ENCODE measurements around the gene WWC1.
A peak's percentile ranks its signal among the peaks of the same experiment; 100 is the strongest.
"Not testable (repeated sequence)": the region's sequence is repeated elsewhere in the genome, so short reads cannot be mapped to it uniquely, and the experiment has no call there.

Gene WWC1

DNA sequence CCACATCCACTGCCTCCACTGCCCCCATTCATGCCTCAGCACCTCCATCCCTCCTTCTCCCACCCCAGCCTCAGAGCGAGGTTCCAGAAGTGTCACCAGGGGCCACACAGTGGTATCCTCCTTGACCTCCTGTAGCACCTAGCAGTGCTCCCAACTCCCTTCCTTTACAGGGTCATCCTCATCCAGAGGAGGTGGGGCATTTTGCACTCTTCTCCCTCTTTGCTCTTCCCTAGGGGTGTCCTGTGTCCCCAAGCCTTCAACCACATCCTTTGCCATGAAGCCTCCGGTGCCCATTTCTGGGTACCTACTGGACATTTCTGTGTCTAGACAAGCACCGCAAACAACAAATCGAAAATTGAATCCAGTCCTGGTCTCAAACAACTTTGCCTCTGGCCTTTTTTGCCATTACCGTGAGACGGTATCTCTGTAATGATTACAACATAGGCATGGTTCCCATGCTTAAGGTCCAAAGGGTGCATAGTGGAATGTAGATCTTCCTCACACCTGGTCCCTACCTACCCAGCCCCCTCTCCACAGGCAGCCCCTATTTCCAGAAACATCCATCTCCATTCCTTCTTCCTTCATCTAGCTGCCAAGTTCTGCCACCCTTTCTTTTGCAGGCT is 17.6 kb downstream of the WWC1 start:
- no peak for DNase-seq (ENCODE audit: low read depth)

DNA sequence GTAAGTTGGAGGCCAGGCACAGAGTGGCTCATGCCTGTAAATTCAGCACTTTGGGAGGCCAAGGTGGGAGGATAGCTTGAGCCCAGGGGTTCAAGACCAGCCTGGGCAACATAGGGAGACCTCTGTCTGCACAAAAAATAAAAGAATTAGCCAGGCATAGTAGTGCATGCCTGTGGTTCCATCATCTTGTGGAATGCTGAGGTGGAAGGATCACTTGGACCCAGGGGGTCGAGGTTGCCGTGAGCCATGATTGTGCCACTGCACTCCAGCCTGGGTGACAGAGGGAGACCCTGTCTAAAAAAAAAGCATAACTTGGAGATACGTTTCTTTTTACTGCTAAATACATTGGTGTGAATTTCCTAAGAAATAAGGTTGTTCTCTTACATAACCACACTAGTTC is 19.1 kb downstream of the WWC1 start:
- DNase-seq (ENCODE audit: low read depth): not testable (repeated sequence)

- DNase-seq (ENCODE audit: low read depth): no peak
Observed at GRCh38 chr5:168311061-168311566, 19.7 kb downstream of the WWC1 start.

DNA sequence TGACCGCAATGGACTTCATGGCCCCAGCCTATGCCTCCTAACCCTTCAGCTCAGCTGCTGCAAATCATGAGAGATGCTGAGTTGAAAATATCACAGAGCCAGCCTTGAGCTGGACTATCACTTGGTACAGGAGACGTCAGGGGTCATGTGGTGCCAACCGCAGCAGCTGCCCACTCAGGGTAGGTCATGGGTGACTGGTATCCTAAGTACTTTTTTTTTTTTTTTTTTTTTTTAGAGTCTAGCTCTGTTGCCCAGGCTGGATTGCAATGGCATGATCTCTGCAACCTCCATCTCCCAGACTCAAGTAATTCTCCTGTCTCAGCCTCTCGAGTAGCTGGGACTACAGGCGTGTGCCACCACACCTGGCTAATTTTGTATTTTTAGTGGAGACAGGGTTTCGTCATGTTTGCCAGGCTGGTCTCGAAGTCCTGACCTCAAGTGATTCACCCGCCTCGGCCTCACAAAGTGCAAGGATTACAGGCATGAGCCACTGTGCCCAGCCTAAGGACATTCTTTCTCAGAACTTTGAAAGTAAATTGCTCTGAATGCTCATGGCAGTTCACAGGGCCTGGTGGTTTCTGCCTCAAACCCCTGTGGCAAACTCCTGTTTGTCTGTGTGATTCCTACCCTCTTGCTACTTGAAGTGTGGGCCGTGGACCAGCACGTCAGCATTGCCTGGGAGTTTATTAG is 21.3 kb downstream of the WWC1 start:
- no peak for DNase-seq (ENCODE audit: low read depth)

DNA sequence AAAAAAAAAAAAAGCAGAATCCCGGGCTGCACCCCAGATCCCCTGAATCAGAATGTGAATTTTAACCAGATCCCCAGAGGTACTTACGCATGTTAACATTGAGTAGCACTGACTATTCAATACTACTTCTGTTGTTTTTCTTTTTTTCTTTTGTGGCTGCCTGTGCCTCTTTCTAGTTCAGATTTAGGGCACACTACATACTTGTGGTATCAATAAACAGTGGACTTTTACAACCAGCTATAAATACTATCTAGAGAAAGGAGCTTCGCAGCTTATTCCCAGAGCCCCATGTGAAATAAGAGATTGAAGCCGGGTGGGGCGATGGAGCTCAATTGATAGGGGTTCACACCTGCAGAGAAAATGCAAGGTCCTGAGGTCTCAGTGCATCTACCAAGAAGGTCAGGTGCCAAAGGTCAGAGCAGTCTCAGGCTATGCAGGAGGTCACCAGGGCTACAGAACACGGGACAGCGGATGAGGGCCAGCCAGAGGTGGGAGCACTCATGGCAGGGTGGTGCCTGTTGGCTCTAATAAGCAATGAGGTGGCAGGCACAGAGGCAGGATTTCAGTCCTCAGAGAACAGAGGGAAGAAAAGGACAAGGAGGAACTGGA is 22.3 kb downstream of the WWC1 start:
- DNase-seq (ENCODE audit: low read depth): no peak

GRCh38 chr5:168314735-168315411 is 23.4 kb downstream of the WWC1 start:
- DNase-seq (ENCODE audit: low read depth): peak; percentile 66

DNA sequence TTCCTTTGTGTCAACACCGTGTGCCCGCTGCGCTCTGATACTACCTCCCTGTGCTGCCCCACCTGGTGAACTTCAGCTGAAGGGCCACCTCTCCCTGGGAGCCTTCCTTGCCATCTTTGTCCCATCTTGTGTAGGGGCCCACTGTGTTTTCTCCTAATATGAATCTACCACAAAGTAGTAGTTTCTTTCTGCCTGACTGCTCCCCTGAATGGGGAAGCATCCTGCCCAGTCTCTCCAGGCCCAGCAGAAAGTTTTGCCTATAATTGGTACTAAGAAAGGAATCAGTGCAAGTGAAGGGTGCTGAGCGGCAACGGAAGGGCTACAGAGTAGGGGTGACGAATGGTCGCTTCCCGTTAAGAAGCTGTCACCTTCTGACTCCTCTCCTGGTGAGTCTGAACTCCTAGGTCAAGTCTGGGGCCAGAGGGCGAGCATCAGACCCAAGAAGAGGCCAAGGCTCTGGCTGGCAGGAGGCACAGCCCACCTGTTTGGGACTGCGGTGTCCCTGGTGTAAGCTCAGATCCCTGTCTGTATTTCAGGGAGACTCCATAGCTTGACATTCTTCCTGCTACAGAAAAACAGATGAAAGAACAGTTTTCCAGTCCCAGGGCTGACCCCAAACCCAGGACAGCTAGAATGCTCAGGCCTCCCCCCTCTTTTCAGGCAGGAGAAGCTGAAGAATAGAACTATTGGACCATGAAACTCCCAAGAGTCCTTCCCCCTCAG is 24.1 kb downstream of the WWC1 start:
- DNase-seq (ENCODE audit: low read depth): no peak

DNA sequence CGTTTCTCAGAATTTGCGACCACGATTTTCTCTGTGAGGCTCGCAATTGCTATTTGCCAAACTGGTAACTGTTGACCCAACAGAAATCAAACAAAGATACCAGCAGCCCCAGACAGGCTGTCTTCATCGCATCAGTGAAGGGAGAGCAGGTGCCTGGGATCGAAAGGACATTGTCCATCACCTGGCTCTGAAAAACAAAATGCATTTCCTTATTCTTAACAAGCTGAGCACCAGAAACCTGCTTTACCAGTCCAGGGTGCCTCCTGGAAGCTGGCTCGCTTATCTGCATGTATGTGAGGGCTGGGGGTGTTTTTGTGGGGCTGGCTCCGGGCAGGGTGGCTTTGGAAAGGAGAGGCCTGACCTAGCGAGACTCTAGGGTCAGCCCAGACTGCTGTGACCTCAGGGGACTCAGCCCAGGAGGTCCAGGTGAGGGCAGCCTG is 24.7 kb downstream of the WWC1 start:
- DNase-seq (ENCODE audit: low read depth): no peak

GRCh38 chr5:168317096-168317520 is 25.7 kb downstream of the WWC1 start:
- no peak for DNase-seq (ENCODE audit: low read depth)

GRCh38 chr5:168317521-168318147 is 26.2 kb downstream of the WWC1 start:
- peak; percentile 73 for DNase-seq (ENCODE audit: low read depth)

DNA sequence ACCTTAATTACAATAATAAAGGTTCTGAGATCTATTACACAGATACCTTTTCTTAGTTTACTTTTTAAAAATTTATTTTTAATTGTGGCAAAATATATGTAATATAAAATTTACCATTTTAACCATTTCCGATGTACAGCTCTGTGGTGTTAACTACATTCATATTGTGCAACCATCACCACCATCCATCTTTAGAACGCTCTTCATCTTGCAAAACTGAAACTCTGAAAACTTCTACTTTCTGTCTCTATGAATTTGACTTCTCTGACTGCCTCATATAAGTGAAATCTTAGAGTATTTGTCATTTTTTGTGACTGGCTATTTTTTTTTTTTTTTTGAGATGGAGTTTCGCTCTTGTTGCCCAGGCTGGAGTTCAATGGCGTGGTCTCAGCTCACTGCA is 26.8 kb downstream of the WWC1 start:
- DNase-seq (ENCODE audit: low read depth): no peak

- DNase-seq (ENCODE audit: low read depth): no peak
Observed at GRCh38 chr5:168319774-168320173, 28.3 kb downstream of the WWC1 start.

- no peak for DNase-seq (ENCODE audit: low read depth)
Observed at GRCh38 chr5:168320805-168321204, 29.4 kb downstream of the WWC1 start.

GRCh38 chr5:168324859-168325630 is 33.6 kb downstream of the WWC1 start:
- DNase-seq (ENCODE audit: low read depth): no peak

GRCh38 chr5:168327019-168327421 is 35.6 kb downstream of the WWC1 start:
- DNase-seq (ENCODE audit: low read depth): no peak

GRCh38 chr5:168327451-168327850 is 36.0 kb downstream of the WWC1 start:
- DNase-seq (ENCODE audit: low read depth): no peak

DNA sequence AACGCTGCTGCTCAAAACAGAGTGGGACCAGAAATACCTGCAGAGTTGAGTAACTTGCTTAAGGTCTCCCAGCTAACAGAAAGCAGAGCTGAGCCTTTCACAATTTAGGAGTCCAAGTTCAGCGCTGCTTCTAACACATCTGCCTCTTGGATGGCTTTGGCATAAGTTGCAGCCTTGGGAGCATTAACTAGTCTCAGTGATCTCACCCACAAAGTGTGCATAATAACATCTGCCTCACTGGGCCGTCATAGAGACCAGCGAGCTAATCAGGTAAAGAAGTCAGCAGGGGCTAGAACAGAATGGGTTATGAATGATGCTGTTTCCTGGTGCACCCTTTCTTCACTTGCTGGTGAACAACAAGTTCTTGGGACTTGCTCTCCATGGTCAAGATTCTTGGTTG is 36.5 kb downstream of the WWC1 start:
- peak; percentile 21 for DNase-seq (ENCODE audit: low read depth)

GRCh38 chr5:168328814-168329213 is 37.4 kb downstream of the WWC1 start:
- DNase-seq (ENCODE audit: low read depth): no peak

DNA sequence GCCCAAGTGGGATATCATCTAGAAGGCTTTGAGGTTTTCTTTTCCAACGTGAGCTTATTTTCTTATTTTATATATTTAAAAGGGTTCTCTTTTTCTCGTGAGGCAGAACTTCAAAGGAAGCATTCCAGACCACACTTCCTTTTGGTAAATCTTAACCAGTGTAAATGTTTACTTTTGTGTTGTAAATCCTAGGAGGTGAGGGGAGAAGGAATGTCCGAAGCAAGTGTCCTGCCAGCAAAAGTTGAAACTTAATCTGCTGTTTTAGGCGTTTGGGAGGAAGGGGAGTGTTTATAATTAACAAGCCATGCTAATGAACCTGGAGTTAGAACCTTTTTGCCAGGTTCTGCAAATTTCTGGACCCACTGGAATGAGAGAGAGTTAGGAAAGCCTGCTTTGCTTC is 37.9 kb downstream of the WWC1 start:
- DNase-seq (ENCODE audit: low read depth): no peak

DNA sequence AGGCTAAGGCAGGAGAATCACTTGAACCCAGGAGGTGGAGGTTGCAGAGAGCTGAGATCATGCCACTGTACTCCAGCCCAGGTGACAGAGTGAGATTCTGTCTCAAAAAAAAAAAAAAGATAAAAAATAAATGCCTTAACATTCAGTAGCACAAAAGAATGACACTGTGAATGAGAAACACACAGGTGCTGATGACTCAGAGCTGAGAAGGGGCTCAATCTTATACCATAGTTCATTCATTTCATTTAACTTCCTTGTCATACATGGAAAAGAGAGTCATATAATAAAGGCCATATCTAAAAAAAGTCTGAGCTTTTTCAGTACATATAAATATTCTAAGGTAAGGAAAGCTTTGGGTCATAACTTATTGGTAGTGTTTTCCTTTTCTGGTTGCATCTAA is 40.6 kb downstream of the WWC1 start:
- no peak for DNase-seq (ENCODE audit: low read depth)

GRCh38 chr5:168334280-168334679 is 42.8 kb downstream of the WWC1 start:
- no peak for DNase-seq (ENCODE audit: low read depth)
